ENCODE data around the gene CUBN. TPM values are rescaled to one million over a fixed set of nuclear protein-coding genes. Genes with fewer than 3 reads are reported as not detected.

Gene CUBN
- total RNA-seq, 1 experiment from 2014 or later = not detected

GRCh38 chr10:16964576-16965343, 164.9 kb downstream of the CUBN start:
- H3K27ac ChIP-seq (ENCODE audit: low read length) = no peak overlapping the region
- H2AFZ ChIP-seq (ENCODE audit: low read length) = no peak overlapping the region
- H3K4me1 ChIP-seq (ENCODE audit: low read length) = no peaks in the 10 kb centered on the region
- no peaks in the 10 kb centered on the region for H3K79me2 ChIP-seq (ENCODE audit: low read length)
- H3K36me3 ChIP-seq (ENCODE audit: insufficient read depth, low read length) = no peaks in the 10 kb centered on the region
- H3K4me2 ChIP-seq (ENCODE audit: low read depth, low read length, poor library complexity, severe bottlenecking) = no peak overlapping the region
- no peak overlapping the region for H3K9ac ChIP-seq (ENCODE audit: low read length)
- no peaks in the 10 kb centered on the region for H3K27me3 ChIP-seq (ENCODE audit: low read length)
- H3K4me3 ChIP-seq (ENCODE audit: low read length) = no peak overlapping the region
- H4K20me1 ChIP-seq (ENCODE audit: insufficient read depth, low read depth, low read length) = no peaks in the 10 kb centered on the region
- no peaks in the 10 kb centered on the region for H3K9me3 ChIP-seq (ENCODE audit: low read length)
- no peak for DNase-seq
- H3K9me2 ChIP-seq (replicated peaks; ENCODE audit: insufficient read depth, low read length) = no peaks in the 10 kb centered on the region

- Histone ChIP-seq H3K4me3 (ENCODE audit: low read length) (no peak overlapping the region), H3K4me2 (ENCODE audit: low read depth, low read length, poor library complexity, severe bottlenecking) (no peak overlapping the region), H3K36me3 (ENCODE audit: insufficient read depth, low read length) (no peaks in the 10 kb centered on the region), H3K9me2 (replicated peaks; ENCODE audit: insufficient read depth, low read length) (no peaks in the 10 kb centered on the region), H3K9ac (ENCODE audit: low read length) (no peak overlapping the region), H3K27ac (ENCODE audit: low read length) (no peak overlapping the region), H4K20me1 (ENCODE audit: insufficient read depth, low read depth, low read length) (no peaks in the 10 kb centered on the region), H3K27me3 (ENCODE audit: low read length) (no peaks in the 10 kb centered on the region), H2AFZ (ENCODE audit: low read length) (no peak overlapping the region), H3K9me3 (ENCODE audit: low read length) (no peaks in the 10 kb centered on the region), H3K4me1 (ENCODE audit: low read length) (no peaks in the 10 kb centered on the region), H3K79me2 (ENCODE audit: low read length) (no peaks in the 10 kb centered on the region)
- no peak for DNase-seq
Observed at GRCh38 chr10:16960551-16960950, 169.1 kb downstream of the CUBN start.

GRCh38 chr10:16957038-16957437, 172.6 kb downstream of the CUBN start:
- Histone ChIP-seq H3K4me3 (ENCODE audit: low read length) (no peak overlapping the region), H3K79me2 (ENCODE audit: low read length) (no peaks in the 10 kb centered on the region), H3K27ac (ENCODE audit: low read length) (no peak overlapping the region), H3K4me1 (ENCODE audit: low read length) (no peaks in the 10 kb centered on the region), H2AFZ (ENCODE audit: low read length) (no peak overlapping the region), H3K27me3 (ENCODE audit: low read length) (no peaks in the 10 kb centered on the region), H3K9ac (ENCODE audit: low read length) (no peak overlapping the region), H3K4me2 (ENCODE audit: low read depth, low read length, poor library complexity, severe bottlenecking) (no peak overlapping the region), H3K9me2 (replicated peaks; ENCODE audit: insufficient read depth, low read length) (no peaks in the 10 kb centered on the region), H3K36me3 (ENCODE audit: insufficient read depth, low read length) (no peaks in the 10 kb centered on the region), H4K20me1 (ENCODE audit: insufficient read depth, low read depth, low read length) (no peaks in the 10 kb centered on the region), H3K9me3 (ENCODE audit: low read length) (no peaks in the 10 kb centered on the region)
- DNase-seq = no peak

- H3K79me2 ChIP-seq (ENCODE audit: low read length) = no peaks in the 10 kb centered on the region
- no peak overlapping the region for H3K27ac ChIP-seq (ENCODE audit: low read length)
- H3K4me3 ChIP-seq (ENCODE audit: low read length) = no peak overlapping the region
- DNase-seq = no peak
- no peak overlapping the region for H2AFZ ChIP-seq (ENCODE audit: low read length)
- H3K9me3 ChIP-seq (ENCODE audit: low read length) = no peaks in the 10 kb centered on the region
- no peaks in the 10 kb centered on the region for H3K9me2 ChIP-seq (replicated peaks; ENCODE audit: insufficient read depth, low read length)
- H4K20me1 ChIP-seq (ENCODE audit: insufficient read depth, low read depth, low read length) = no peaks in the 10 kb centered on the region
- no peak overlapping the region for H3K4me2 ChIP-seq (ENCODE audit: low read depth, low read length, poor library complexity, severe bottlenecking)
- no peaks in the 10 kb centered on the region for H3K36me3 ChIP-seq (ENCODE audit: insufficient read depth, low read length)
- H3K27me3 ChIP-seq (ENCODE audit: low read length) = no peaks in the 10 kb centered on the region
- H3K9ac ChIP-seq (ENCODE audit: low read length) = no peak overlapping the region
- no peaks in the 10 kb centered on the region for H3K4me1 ChIP-seq (ENCODE audit: low read length)
Observed at GRCh38 chr10:16954280-16955030, 175.2 kb downstream of the CUBN start.

DNA sequence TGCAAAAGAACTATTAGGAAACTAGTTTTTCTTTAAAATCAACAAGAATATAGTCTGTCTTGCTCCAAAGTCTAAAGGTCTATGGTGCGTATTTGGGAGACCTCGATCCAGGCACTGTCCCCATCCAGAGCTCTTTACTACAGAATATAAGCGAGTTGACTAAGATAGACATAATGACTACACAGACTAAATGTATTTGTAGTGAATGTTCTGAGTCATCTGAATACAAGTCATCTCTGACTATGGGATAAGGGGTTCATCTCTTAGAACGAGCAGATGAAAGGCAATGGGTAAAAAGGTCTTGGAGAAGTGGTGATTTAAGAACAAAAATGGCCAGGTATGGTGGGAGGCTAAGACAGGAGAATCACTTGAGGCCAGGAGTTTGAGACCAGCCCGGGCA, 176.3 kb downstream of the CUBN start:
- no peak overlapping the region for H3K27ac ChIP-seq (ENCODE audit: low read length)

GRCh38 chr10:16952610-16953009, 177.0 kb downstream of the CUBN start:
- Histone ChIP-seq H3K4me2 (ENCODE audit: low read depth, low read length, poor library complexity, severe bottlenecking) (no peak overlapping the region), H2AFZ (ENCODE audit: low read length) (no peak overlapping the region), H3K9ac (ENCODE audit: low read length) (no peak overlapping the region), H3K4me1 (ENCODE audit: low read length) (no peaks in the 10 kb centered on the region), H3K9me3 (ENCODE audit: low read length) (no peaks in the 10 kb centered on the region), H4K20me1 (ENCODE audit: insufficient read depth, low read depth, low read length) (no peaks in the 10 kb centered on the region), H3K4me3 (ENCODE audit: low read length) (no peak overlapping the region), H3K27me3 (ENCODE audit: low read length) (no peaks in the 10 kb centered on the region), H3K79me2 (ENCODE audit: low read length) (no peaks in the 10 kb centered on the region), H3K36me3 (ENCODE audit: insufficient read depth, low read length) (no peaks in the 10 kb centered on the region), H3K9me2 (replicated peaks; ENCODE audit: insufficient read depth, low read length) (no peaks in the 10 kb centered on the region), H3K27ac (ENCODE audit: low read length) (no peak overlapping the region)
- DNase-seq = no peak

More for the DNA sequence above, 176.3 kb downstream of the CUBN start:
- Histone ChIP-seq H3K9ac (ENCODE audit: low read length) (no peak overlapping the region), H3K9me2 (replicated peaks; ENCODE audit: insufficient read depth, low read length) (no peaks in the 10 kb centered on the region), H3K36me3 (ENCODE audit: insufficient read depth, low read length) (no peaks in the 10 kb centered on the region), H3K27me3 (ENCODE audit: low read length) (no peaks in the 10 kb centered on the region), H2AFZ (ENCODE audit: low read length) (no peak overlapping the region), H4K20me1 (ENCODE audit: insufficient read depth, low read depth, low read length) (no peaks in the 10 kb centered on the region), H3K4me2 (ENCODE audit: low read depth, low read length, poor library complexity, severe bottlenecking) (no peak overlapping the region), H3K4me1 (ENCODE audit: low read length) (no peaks in the 10 kb centered on the region), H3K4me3 (ENCODE audit: low read length) (no peak overlapping the region), H3K79me2 (ENCODE audit: low read length) (no peaks in the 10 kb centered on the region), H3K9me3 (ENCODE audit: low read length) (no peaks in the 10 kb centered on the region)
- DNase-seq = no peak

DNA sequence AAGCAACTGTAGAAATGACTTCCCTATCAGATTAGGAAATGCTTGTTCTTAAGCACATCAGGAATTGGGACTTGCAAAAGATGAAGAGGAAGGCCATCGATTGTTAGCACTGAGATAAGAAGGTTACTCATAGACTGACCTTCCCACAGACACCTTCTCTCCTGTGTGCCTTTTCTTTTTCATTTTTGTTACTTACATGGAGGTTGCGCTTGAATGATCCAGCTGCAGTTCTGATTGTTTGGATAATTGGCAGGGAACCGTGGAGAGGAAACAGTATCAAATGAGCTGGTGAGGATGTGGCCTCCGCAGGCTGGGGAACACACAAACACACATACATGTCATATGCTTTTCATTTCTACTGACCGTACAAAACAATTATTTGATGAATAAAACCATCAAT, 177.5 kb downstream of the CUBN start:
- no peak overlapping the region for H3K4me2 ChIP-seq (ENCODE audit: low read depth, low read length, poor library complexity, severe bottlenecking)
- no peaks in the 10 kb centered on the region for H3K36me3 ChIP-seq (ENCODE audit: insufficient read depth, low read length)
- no peak for DNase-seq
- H3K79me2 ChIP-seq (ENCODE audit: low read length) = no peaks in the 10 kb centered on the region
- no peak overlapping the region for H3K27ac ChIP-seq (ENCODE audit: low read length)
- H4K20me1 ChIP-seq (ENCODE audit: insufficient read depth, low read depth, low read length) = no peaks in the 10 kb centered on the region
- no peak overlapping the region for H3K4me3 ChIP-seq (ENCODE audit: low read length)
- H2AFZ ChIP-seq (ENCODE audit: low read length) = no peak overlapping the region
- no peaks in the 10 kb centered on the region for H3K4me1 ChIP-seq (ENCODE audit: low read length)
- H3K9ac ChIP-seq (ENCODE audit: low read length) = no peak overlapping the region
- no peaks in the 10 kb centered on the region for H3K9me3 ChIP-seq (ENCODE audit: low read length)
- H3K9me2 ChIP-seq (replicated peaks; ENCODE audit: insufficient read depth, low read length) = no peaks in the 10 kb centered on the region
- H3K27me3 ChIP-seq (ENCODE audit: low read length) = no peaks in the 10 kb centered on the region

DNA sequence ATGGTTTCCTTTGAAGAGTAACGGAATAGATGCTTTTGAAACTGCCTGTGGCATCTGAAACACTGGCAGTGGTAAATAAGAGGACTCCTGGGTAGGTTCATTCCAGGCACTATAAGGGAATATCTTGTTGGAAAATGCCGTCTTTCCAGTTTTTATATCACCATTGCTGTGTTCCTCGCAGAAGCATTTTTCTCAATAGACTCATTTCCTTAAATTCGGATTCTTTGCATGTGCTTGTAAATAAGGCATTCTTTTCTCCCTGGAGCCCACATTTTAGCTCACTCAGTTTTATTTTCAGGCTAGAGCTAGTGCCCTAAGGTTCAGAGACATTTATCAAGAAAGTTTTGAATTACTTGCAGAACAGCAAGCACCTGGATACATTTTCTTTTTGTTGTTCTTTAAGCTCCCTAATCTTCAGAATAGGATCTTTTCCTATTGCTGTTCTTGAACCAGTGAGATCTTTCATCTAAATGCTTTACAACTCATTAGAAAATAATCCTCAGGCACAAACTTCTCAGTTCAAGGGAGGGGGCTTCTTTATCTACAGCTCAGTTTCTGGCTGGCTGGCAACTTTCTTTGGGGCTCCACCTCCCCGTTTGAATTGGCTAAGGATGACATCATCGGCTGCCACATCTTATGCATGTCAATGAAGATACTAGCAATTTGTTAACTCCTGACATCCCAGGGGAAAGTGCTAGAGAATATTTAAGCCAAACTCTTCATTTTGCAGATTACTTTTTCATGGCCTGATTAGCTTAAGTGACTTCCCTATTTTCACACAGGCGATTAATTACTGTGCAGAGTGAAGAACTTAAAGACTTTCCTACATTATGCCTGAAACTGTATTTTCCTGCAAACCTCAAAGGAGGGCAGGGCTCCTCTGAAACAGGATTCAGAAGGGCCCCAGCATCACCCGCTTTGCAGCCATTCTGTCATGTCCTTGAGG, 178.7 kb downstream of the CUBN start:
- no peak overlapping the region for H3K4me3 ChIP-seq (ENCODE audit: low read length)
- H3K4me1 ChIP-seq (ENCODE audit: low read length) = no peaks in the 10 kb centered on the region
- DNase-seq = no peak
- no peaks in the 10 kb centered on the region for H3K9me3 ChIP-seq (ENCODE audit: low read length)
- H3K9ac ChIP-seq (ENCODE audit: low read length) = no peak overlapping the region
- no peaks in the 10 kb centered on the region for H3K27me3 ChIP-seq (ENCODE audit: low read length)
- H3K27ac ChIP-seq (ENCODE audit: low read length) = no peak overlapping the region
- H2AFZ ChIP-seq (ENCODE audit: low read length) = no peak overlapping the region
- H3K9me2 ChIP-seq (replicated peaks; ENCODE audit: insufficient read depth, low read length) = no peaks in the 10 kb centered on the region
- no peaks in the 10 kb centered on the region for H3K36me3 ChIP-seq (ENCODE audit: insufficient read depth, low read length)
- no peak overlapping the region for H3K4me2 ChIP-seq (ENCODE audit: low read depth, low read length, poor library complexity, severe bottlenecking)
- no peaks in the 10 kb centered on the region for H4K20me1 ChIP-seq (ENCODE audit: insufficient read depth, low read depth, low read length)
- no peaks in the 10 kb centered on the region for H3K79me2 ChIP-seq (ENCODE audit: low read length)
